PC-3 (cell line): ENCODE data around the gene ZNF185.

Experiments
- EZH2 ChIP-seq: fragments of 300-600 bp; sonication (generic); IDR thresholded peaks from one replicate; pipeline ENCODE4 v1.6.1; 2017; ENCODE audit warnings: antibody characterized with exemption, mild to moderate bottlenecking, low read length; ENCODE audit not compliant: unreplicated experiment
- TF ChIP-seq, protein P1 (sequence below): fragments of 300-600 bp; sonication (generic); conservative IDR thresholded peaks from 2 replicates; pipeline ENCODE4 v1.5.1; 2017; ENCODE audit warnings: antibody characterized with exemption, low read depth, mild to moderate bottlenecking, low read length

DNA sequence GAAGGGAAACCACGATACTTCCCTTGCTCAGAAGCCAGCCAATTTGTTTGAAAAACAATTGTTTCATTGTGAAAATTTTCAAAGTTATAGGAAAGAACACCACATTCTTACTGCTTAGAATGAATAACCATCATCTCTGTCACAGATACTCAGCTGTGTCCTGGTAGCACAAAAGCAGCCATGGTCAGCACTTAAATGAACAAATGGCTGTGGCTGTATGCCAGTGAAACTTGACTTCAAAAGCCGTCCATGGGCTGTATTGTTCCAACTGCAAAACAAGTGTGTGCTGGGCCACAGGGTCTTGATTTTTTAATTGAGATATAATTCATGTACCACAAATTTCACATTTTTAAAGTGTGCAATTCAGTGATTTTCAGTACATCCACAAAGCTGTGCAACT lies 47.4 kb upstream of the ZNF185 start:
- TF ChIP-seq, protein P1, sequence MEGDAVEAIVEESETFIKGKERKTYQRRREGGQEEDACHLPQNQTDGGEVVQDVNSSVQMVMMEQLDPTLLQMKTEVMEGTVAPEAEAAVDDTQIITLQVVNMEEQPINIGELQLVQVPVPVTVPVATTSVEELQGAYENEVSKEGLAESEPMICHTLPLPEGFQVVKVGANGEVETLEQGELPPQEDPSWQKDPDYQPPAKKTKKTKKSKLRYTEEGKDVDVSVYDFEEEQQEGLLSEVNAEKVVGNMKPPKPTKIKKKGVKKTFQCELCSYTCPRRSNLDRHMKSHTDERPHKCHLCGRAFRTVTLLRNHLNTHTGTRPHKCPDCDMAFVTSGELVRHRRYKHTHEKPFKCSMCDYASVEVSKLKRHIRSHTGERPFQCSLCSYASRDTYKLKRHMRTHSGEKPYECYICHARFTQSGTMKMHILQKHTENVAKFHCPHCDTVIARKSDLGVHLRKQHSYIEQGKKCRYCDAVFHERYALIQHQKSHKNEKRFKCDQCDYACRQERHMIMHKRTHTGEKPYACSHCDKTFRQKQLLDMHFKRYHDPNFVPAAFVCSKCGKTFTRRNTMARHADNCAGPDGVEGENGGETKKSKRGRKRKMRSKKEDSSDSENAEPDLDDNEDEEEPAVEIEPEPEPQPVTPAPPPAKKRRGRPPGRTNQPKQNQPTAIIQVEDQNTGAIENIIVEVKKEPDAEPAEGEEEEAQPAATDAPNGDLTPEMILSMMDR: no peak
- no peak for TF ChIP-seq EZH2
